Progenitor cell of endocrine pancreas (in vitro differentiated cells): ENCODE results near the gene SYT14. TPM values are rescaled to one million over a fixed set of nuclear protein-coding genes. Genes with fewer than 3 reads are reported as not detected.
A peak's percentile ranks its signal among the peaks of the same experiment; 100 is the strongest.

Experiments used
- DNase-seq: peaks from one replicate; pipeline ENCODE4 v3.0.0; 2021; ENCODE audit warnings: low spot score; ENCODE audit not compliant: unreplicated experiment
- H3K27ac Mint-ChIP-seq: 2 replicates; pipeline ENCODE4 v1.8.0; 2021; ENCODE audit warnings: mild to moderate bottlenecking, moderate library complexity, mixed read lengths
- H3K27me3 Mint-ChIP-seq: 2 replicates; pipeline ENCODE4 v1.8.0; 2021; ENCODE audit warnings: mixed read lengths
- H3K36me3 Mint-ChIP-seq: 2 replicates; pipeline ENCODE4 v1.8.0; 2022; ENCODE audit warnings: mixed read lengths; ENCODE audit not compliant: insufficient read depth
- H3K4me1 Mint-ChIP-seq: 2 replicates; pipeline ENCODE4 v1.8.0; 2021; ENCODE audit warnings: low read depth, mixed read lengths
- H3K4me3 Mint-ChIP-seq: 2 replicates; pipeline ENCODE4 v1.8.0; 2021; ENCODE audit warnings: low read depth, mild to moderate bottlenecking, moderate library complexity, mixed read lengths
- H3K9me3 Mint-ChIP-seq: 2 replicates; pipeline ENCODE4 v1.8.0; 2021; ENCODE audit warnings: low read depth, mixed read lengths
- CTCF ChIP-seq: fragments of 200-600 bp; sonication (generic); IDR thresholded peaks from one replicate; pipeline ENCODE4 v1.5.0; 2021; ENCODE audit warnings: antibody characterized with exemption, mild to moderate bottlenecking; ENCODE audit not compliant: unreplicated experiment
- total RNA-seq: library from RNA; stranded (reverse); gene quantifications from 2 replicates; pipeline ENCODE4 v1.2.1, GENCODE V29; 2021

SYT14 gene
- total RNA-seq, 1 donor from 2014 or later, result 3.7 TPM

- no peaks in the 10 kb centered on the region for H3K36me3 Mint-ChIP-seq
- no peaks in the 10 kb centered on the region for H3K27me3 Mint-ChIP-seq
- DNase-seq, result no peak
- TF ChIP-seq CTCF, result no peak
- no peak overlapping the region for H3K27ac Mint-ChIP-seq
- no peak overlapping the region for H3K4me3 Mint-ChIP-seq
- no peaks in the 10 kb centered on the region for H3K4me1 Mint-ChIP-seq
- H3K9me3 Mint-ChIP-seq, result no peaks in the 10 kb centered on the region
Observed at GRCh38 chr1:210129759-210130158, 191.7 kb downstream of the SYT14 start.

DNA sequence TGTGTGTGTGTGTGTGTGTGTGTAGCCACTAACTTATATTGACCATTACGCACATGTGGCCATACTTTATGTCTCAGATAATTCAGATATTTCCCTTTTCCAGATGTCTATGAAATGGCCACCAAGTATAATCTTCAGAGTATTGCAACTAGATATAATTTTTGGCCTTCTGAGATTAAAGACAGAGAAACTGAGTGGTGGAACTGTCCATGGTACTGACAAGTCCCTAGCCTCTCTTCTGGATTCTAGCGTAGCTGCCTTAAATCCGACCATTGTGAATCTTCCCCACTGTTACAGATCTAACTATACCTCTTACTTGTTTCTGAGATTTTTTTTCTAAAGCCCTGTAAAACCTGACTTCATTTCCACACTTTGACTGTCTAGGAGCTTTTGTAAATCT, 194.6 kb downstream of the SYT14 start:
- Mint-ChIP-seq H3K36me3 (no peaks in the 10 kb centered on the region), H3K9me3 (no peaks in the 10 kb centered on the region), H3K27me3 (no peaks in the 10 kb centered on the region), H3K27ac (no peak overlapping the region), H3K4me1 (no peaks in the 10 kb centered on the region), H3K4me3 (no peak overlapping the region)
- no peak for TF ChIP-seq CTCF
- no peak for DNase-seq

DNA sequence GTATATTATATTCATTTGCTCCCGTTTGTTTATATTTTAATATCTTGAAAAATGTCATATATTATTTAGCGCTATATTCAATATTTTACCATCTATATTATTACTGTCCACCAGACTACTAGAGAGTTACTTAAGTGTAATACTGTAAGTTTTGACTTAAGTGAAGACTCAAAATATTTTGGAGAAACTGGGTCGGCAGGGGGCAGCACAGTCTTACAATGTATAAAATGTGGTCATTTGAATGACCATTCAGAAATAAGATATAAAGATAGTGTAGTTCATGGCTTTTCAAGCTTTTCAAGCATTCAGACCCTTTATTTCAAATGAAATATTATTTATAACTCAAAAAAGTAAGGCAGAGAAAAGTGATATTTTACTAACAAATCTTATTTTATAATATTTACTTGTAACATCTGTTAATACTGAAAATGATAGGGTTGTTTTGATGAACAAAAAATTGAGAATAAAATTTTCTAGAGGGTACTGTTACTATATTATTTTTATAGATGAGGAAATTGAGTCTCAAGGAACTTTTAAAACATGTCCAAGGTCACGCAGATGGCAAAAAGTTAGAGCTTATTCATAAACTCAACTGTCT, 205.5 kb downstream of the SYT14 start:
- DNase-seq, result peak; percentile 37
- peak; percentile 77 for TF ChIP-seq CTCF
- Mint-ChIP-seq H3K27ac (no peak overlapping the region), H3K36me3 (peaks cover 1% of the 10 kb centered on the region), H3K4me3 (no peak overlapping the region), H3K27me3 (no peaks in the 10 kb centered on the region), H3K9me3 (peaks cover 7% of the 10 kb centered on the region), H3K4me1 (no peaks in the 10 kb centered on the region)

- no peak overlapping the region for H3K27ac Mint-ChIP-seq
- H3K27me3 Mint-ChIP-seq, result no peaks in the 10 kb centered on the region
- TF ChIP-seq CTCF, result no peak
- no peaks in the 10 kb centered on the region for H3K4me1 Mint-ChIP-seq
- peaks cover 1% of the 10 kb centered on the region for H3K36me3 Mint-ChIP-seq
- no peak for DNase-seq
- no peak overlapping the region for H3K4me3 Mint-ChIP-seq
- peaks cover 7% of the 10 kb centered on the region for H3K9me3 Mint-ChIP-seq
Observed at GRCh38 chr1:210144736-210145135, 206.7 kb downstream of the SYT14 start.

- H3K4me3 Mint-ChIP-seq, result no peak overlapping the region
- H3K4me1 Mint-ChIP-seq, result peaks cover 9% of the 10 kb centered on the region
- TF ChIP-seq CTCF, result no peak
- no peak overlapping the region for H3K27ac Mint-ChIP-seq
- H3K36me3 Mint-ChIP-seq, result no peaks in the 10 kb centered on the region
- DNase-seq, result no peak
- H3K9me3 Mint-ChIP-seq, result no peaks in the 10 kb centered on the region
- H3K27me3 Mint-ChIP-seq, result no peaks in the 10 kb centered on the region
Observed at GRCh38 chr1:210151052-210151672, 213.1 kb downstream of the SYT14 start.
